Measurements from ENCODE around the gene ARAP1. TPM values are rescaled to one million over a fixed set of nuclear protein-coding genes. Genes with fewer than 3 reads are reported as not detected.

Gene ARAP1
- polyA plus RNA-seq, 1 donor from 2014 or later, result 3.5 TPM

DNA sequence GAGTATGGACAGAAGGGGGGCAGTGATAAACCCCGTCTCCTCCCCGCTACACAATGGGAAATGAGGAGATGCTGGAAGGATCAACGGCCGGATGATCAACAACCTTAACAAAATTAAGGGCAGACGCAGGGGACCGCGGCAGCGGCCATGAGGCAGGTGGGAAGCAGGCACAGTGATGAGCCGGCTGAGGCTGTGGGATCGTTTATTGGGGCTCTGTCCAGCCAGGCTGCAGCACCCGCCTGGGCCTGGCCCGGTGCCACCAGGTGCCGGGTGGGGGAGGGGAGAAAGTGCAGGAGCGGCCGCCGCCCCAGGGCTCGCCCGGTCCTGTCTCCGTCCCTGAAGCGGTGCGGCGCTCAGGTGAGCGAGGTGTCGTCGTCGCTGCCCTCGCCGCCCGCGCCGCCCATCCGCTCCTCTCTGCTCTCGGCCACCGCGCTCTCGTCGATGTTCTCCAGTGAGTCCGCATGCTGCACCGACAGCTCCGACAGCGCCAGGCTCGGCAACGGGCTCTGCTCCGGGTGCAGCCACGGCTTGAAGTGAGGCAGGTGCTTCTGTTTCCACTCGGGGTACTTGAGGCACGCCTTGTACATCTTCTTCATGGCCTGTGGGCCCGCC, 2.4 kb upstream of the ARAP1 start:
- Histone ChIP-seq H3K27ac (ENCODE audit: low read length) (no peak overlapping the region), H3K9ac (ENCODE audit: low read length) (no peak overlapping the region), H3K4me3 (ENCODE audit: low read length) (no peak overlapping the region), H3K27me3 (ENCODE audit: insufficient read depth, low read depth, low read length) (no peaks in the 10 kb centered on the region), H3K36me3 (ENCODE audit: insufficient read depth, low read length) (no peaks in the 10 kb centered on the region), H4K20me1 (ENCODE audit: insufficient read depth) (no peaks in the 10 kb centered on the region), H3K9me3 (ENCODE audit: low read length) (no peaks in the 10 kb centered on the region), H3K9me2 (ENCODE audit: insufficient read depth, low read length) (no peaks in the 10 kb centered on the region), H2AFZ (ENCODE audit: low read depth, low read length) (no peak overlapping the region), H3K4me2 (ENCODE audit: low read length) (no peak overlapping the region), H3F3A (ENCODE audit: insufficient read depth, low read length, poor library complexity, severe bottlenecking) (no peaks in the 10 kb centered on the region), H3K79me2 (replicated peaks; ENCODE audit: insufficient read depth, low read length) (no peaks in the 10 kb centered on the region)
- TF ChIP-seq EP300 (conservative IDR thresholded peaks at IDR 0.05; ENCODE audit: poor library complexity, severe bottlenecking) (no peak), SMC3 (conservative IDR thresholded peaks at IDR 0.05; ENCODE audit: poor library complexity) (no peak), MXI1 (conservative IDR thresholded peaks at IDR 0.05; ENCODE audit: poor library complexity, severe bottlenecking) (no peak)

DNA sequence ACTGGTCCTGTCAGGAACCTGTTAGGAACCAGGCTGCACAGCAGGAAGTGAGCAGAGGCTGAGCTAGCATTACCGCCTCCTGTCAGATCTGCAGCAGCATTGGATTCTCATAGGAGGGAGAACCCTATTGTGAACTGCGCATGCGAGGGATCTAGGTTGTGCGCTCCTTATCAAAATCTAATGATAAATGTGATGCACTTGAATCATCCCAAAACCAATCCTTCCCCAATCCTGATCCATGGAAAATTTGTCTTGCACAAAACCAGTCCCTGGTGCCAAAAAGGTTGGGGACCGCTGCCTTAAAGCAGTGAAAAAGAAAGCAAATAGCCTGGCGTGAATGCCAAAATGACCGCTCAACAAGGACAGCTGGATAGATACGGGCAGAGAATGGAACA, 1.9 kb upstream of the ARAP1 start:
- H3K9ac ChIP-seq (ENCODE audit: low read length), result no peak overlapping the region
- no peaks in the 10 kb centered on the region for H3K9me3 ChIP-seq (ENCODE audit: low read length)
- no peak overlapping the region for H2AFZ ChIP-seq (ENCODE audit: low read depth, low read length)
- H3K4me2 ChIP-seq (ENCODE audit: low read length), result no peak overlapping the region
- H3K9me2 ChIP-seq (ENCODE audit: insufficient read depth, low read length), result no peaks in the 10 kb centered on the region
- no peaks in the 10 kb centered on the region for H3F3A ChIP-seq (ENCODE audit: insufficient read depth, low read length, poor library complexity, severe bottlenecking)
- H3K27me3 ChIP-seq (ENCODE audit: insufficient read depth, low read depth, low read length), result no peaks in the 10 kb centered on the region
- no peaks in the 10 kb centered on the region for H3K36me3 ChIP-seq (ENCODE audit: insufficient read depth, low read length)
- H3K27ac ChIP-seq (ENCODE audit: low read length), result no peak overlapping the region
- no peaks in the 10 kb centered on the region for H4K20me1 ChIP-seq (ENCODE audit: insufficient read depth)
- H3K4me3 ChIP-seq (ENCODE audit: low read length), result no peak overlapping the region
- TF ChIP-seq RAD21 (conservative IDR thresholded peaks at IDR 0.05) (no peak), POLR2AphosphoS5 (IDR thresholded peaks at IDR 0.05) (no peak), EZH2 (IDR thresholded peaks at IDR 0.05; ENCODE audit: borderline replicate concordance, insufficient read depth, low read length, poor library complexity, severe bottlenecking) (no peak)
- H3K79me2 ChIP-seq (replicated peaks; ENCODE audit: insufficient read depth, low read length), result no peaks in the 10 kb centered on the region

DNA sequence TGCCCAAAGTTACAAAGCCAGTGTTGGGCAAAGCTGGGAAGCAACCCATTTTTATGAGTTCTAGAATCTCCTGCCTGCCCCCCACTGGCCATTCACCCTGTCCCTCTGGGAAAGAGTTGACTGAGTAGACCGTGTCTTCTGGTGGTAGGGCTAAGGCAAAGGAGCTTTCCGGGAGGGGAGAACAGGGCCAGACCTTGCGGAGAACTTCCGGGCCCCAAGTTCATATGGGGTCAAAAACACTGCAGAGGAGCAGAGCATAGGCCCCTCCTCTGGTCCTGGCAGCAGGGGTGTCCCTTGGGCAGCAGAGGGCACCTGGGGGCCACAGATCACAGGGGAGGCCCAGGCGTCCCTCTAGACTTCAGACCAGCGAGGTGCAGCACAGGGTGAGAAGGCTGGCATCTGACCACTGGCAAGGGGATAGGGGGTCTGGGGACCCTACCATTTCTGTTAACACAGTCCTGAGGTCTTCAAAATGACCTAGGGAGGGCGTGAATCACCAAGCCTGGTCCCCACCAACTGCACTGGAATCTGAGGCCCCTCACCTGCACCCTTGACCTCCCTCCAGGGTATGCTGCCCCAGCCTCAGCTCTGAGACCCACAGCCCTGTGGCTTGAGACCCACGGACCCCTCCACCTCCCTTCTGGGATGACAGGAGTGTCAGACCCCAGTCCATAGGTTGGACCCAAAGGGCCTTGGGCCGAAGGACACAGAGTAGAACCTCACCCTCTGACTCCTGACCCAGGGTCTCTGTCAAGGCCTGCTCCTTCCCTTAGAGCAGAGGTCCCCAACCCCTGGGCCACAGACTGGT, 1.3 kb upstream of the ARAP1 start:
- Histone ChIP-seq H4K20me1 (ENCODE audit: insufficient read depth) (no peaks in the 10 kb centered on the region), H3K9me2 (ENCODE audit: insufficient read depth, low read length) (no peaks in the 10 kb centered on the region), H3K79me2 (replicated peaks; ENCODE audit: insufficient read depth, low read length) (no peaks in the 10 kb centered on the region), H3K9me3 (ENCODE audit: low read length) (no peaks in the 10 kb centered on the region), H3K4me2 (ENCODE audit: low read length) (no peak overlapping the region), H2AFZ (ENCODE audit: low read depth, low read length) (no peak overlapping the region), H3K9ac (ENCODE audit: low read length) (no peak overlapping the region), H3F3A (ENCODE audit: insufficient read depth, low read length, poor library complexity, severe bottlenecking) (no peaks in the 10 kb centered on the region), H3K36me3 (ENCODE audit: insufficient read depth, low read length) (no peaks in the 10 kb centered on the region), H3K27ac (ENCODE audit: low read length) (no peak overlapping the region), H3K4me3 (ENCODE audit: low read length) (no peak overlapping the region), H3K27me3 (ENCODE audit: insufficient read depth, low read depth, low read length) (no peaks in the 10 kb centered on the region)
- TF ChIP-seq POLR2AphosphoS5 (IDR thresholded peaks at IDR 0.05) (no peak), MXI1 (conservative IDR thresholded peaks at IDR 0.05; ENCODE audit: poor library complexity, severe bottlenecking) (no peak), EP300 (conservative IDR thresholded peaks at IDR 0.05; ENCODE audit: poor library complexity, severe bottlenecking) (no peak), EZH2 (IDR thresholded peaks at IDR 0.05; ENCODE audit: borderline replicate concordance, insufficient read depth, low read length, poor library complexity, severe bottlenecking) (no peak)
- TF ChIP-seq, protein P1, sequence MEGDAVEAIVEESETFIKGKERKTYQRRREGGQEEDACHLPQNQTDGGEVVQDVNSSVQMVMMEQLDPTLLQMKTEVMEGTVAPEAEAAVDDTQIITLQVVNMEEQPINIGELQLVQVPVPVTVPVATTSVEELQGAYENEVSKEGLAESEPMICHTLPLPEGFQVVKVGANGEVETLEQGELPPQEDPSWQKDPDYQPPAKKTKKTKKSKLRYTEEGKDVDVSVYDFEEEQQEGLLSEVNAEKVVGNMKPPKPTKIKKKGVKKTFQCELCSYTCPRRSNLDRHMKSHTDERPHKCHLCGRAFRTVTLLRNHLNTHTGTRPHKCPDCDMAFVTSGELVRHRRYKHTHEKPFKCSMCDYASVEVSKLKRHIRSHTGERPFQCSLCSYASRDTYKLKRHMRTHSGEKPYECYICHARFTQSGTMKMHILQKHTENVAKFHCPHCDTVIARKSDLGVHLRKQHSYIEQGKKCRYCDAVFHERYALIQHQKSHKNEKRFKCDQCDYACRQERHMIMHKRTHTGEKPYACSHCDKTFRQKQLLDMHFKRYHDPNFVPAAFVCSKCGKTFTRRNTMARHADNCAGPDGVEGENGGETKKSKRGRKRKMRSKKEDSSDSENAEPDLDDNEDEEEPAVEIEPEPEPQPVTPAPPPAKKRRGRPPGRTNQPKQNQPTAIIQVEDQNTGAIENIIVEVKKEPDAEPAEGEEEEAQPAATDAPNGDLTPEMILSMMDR (IDR thresholded peaks at IDR 0.05; ENCODE audit: poor library complexity, severe bottlenecking), result no peak

Data from neural cell (in vitro differentiated cells).